Hepatic stellate cell (primary cell): ENCODE results near the gene CPEB3.
"Not testable (repeated sequence)": the region's sequence is repeated elsewhere in the genome, so short reads cannot be mapped to it uniquely, and the experiment has no call there.

Experiments used
- DNase-seq: peaks from one replicate; pipeline ENCODE4 v3.0.0; 2011; ENCODE audit warnings: low spot score

CPEB3 gene

GRCh38 chr10:92267343-92267742 lies 23.5 kb downstream of the CPEB3 start:
- DNase-seq = no peak

GRCh38 chr10:92265687-92266258 lies 25.1 kb downstream of the CPEB3 start:
- DNase-seq = no peak

- DNase-seq = no peak
These were observed 26.6 kb downstream of the CPEB3 start for GRCh38 chr10:92264249-92264648.

GRCh38 chr10:92263396-92263795 lies 27.5 kb downstream of the CPEB3 start:
- DNase-seq = no peak

GRCh38 chr10:92248566-92248965 lies 42.3 kb downstream of the CPEB3 start:
- no peak for DNase-seq

- DNase-seq = no peak
These were observed 46.1 kb downstream of the CPEB3 start for GRCh38 chr10:92244796-92245195.

- DNase-seq = peak; percentile 61
These were observed 47.8 kb downstream of the CPEB3 start for GRCh38 chr10:92242910-92243671.

GRCh38 chr10:92242380-92242779 lies 48.5 kb downstream of the CPEB3 start:
- DNase-seq = no peak

GRCh38 chr10:92241501-92241900 lies 49.4 kb downstream of the CPEB3 start:
- DNase-seq = no peak

GRCh38 chr10:92241158-92241500 lies 49.7 kb downstream of the CPEB3 start:
- DNase-seq = peak; percentile 21

- peak; percentile 65 for DNase-seq
These were observed 50.4 kb downstream of the CPEB3 start for GRCh38 chr10:92240289-92241157.

- DNase-seq = peak; percentile 57
These were observed 51.1 kb downstream of the CPEB3 start for GRCh38 chr10:92239600-92240288.

GRCh38 chr10:92239151-92239599 lies 51.7 kb downstream of the CPEB3 start:
- no peak for DNase-seq

GRCh38 chr10:92238586-92239098 lies 52.2 kb downstream of the CPEB3 start:
- peak; percentile 21 for DNase-seq

GRCh38 chr10:92238054-92238585 lies 52.8 kb downstream of the CPEB3 start:
- no peak for DNase-seq

GRCh38 chr10:92231196-92231595 lies 59.7 kb downstream of the CPEB3 start:
- no peak for DNase-seq

GRCh38 chr10:92222603-92223262 lies 68.1 kb downstream of the CPEB3 start:
- peak; percentile 78 for DNase-seq

- no peak for DNase-seq
These were observed 71.3 kb downstream of the CPEB3 start for GRCh38 chr10:92219559-92219958.

- DNase-seq = no peak
These were observed 72.3 kb downstream of the CPEB3 start for GRCh38 chr10:92218569-92218968.

GRCh38 chr10:92216608-92217007 lies 74.3 kb downstream of the CPEB3 start:
- DNase-seq = not testable (repeated sequence)

- not testable (repeated sequence) for DNase-seq
These were observed 75.7 kb downstream of the CPEB3 start for GRCh38 chr10:92215222-92215621.
